Right ventricle myocardium superior (tissue), 1 donor: ENCODE measurements around the gene RLIM. TPM values are rescaled to one million over a fixed set of nuclear protein-coding genes. Genes with fewer than 3 reads are reported as not detected.

Source experiments
- ATAC-seq: fragments of 200-7000 bp; cut with Tn5 transposase; one replicate; pipeline ENCODE4 v1.9.1; 2020; ENCODE audit warnings: mild to moderate bottlenecking; ENCODE audit not compliant: poor library complexity
- DNase-seq: peaks from one replicate; pipeline ENCODE4 v3.0.0-alpha.2; 2020
- intact Hi-C: fragments of 100-400 bp; cut with DNase I; formaldehyde crosslinking; loops from one replicate; pipeline ENCODE4 v1.11.2; 2022
- total RNA-seq: library from RNA; stranded (reverse); fragmentation: NEBNext Ultra II Directional; extraction: Animal tissue kit (Norgen Biotek cat#: 25700); gene quantifications from one replicate; pipeline ENCODE4 v1.2.1, GENCODE V29; 2021
- donor health status: DM: no; HTN: yes; CAD: no; lungs with severe emphysema.

Gene RLIM
- total RNA-seq, 1 donor from 2014 or later = 18.7 TPM

- ATAC-seq (no peak), DNase-seq (no peak)
- intact Hi-C loops = no loop called here
Observed at GRCh38 chrX:74540635-74541249, 73.7 kb downstream of the RLIM start.

GRCh38 chrX:74536832-74537371 is 77.5 kb downstream of the RLIM start:
- DNase-seq = no peak
- intact Hi-C loops = loop anchor here (5.0 kb wide), 1 partner anchor 155 kb away; no protein-coding TSS in a partner anchor
- ATAC-seq = peak; percentile 58

- intact Hi-C loops = loop anchor here (5.0 kb wide), 1 partner anchor 154 kb away; no protein-coding TSS in a partner anchor
- peak; percentile 91 for DNase-seq
- ATAC-seq = peak; percentile 89
Observed at GRCh38 chrX:74536152-74536831, 78.1 kb downstream of the RLIM start.

GRCh38 chrX:74535408-74536151 is 78.8 kb downstream of the RLIM start:
- DNase-seq (peak; percentile 83), ATAC-seq (peak; percentile 91)
- intact Hi-C loops = loop anchor here (5.0 kb wide), 1 partner anchor 153 kb away; no protein-coding TSS in a partner anchor

Other genes with a start within 250 kb of the RLIM start
- gene SLC16A2, start 193.1 kb downstream of the RLIM start, total RNA-seq = 5.7 TPM